IMR-90 (cell line): ENCODE data around the gene TTC16.

Source experiments
- BHLHE40 ChIP-seq: fragments of 150-350 bp; IDR thresholded peaks from 2 replicates; pipeline ENCODE4 v1.6.1; 2016; ENCODE audit warnings: mild to moderate bottlenecking, low read depth, low read length
- CEBPB ChIP-seq: IDR thresholded peaks from 2 replicates; pipeline ENCODE4 v1.6.1; 2012; ENCODE audit warnings: low read depth, low read length, improper control_type of control experiment
- CHD1 ChIP-seq: IDR thresholded peaks from 2 replicates; pipeline ENCODE4 v1.6.1; 2012; ENCODE audit warnings: low read depth, low read length, improper control_type of control experiment
- CTCF ChIP-seq: conservative IDR thresholded peaks from 2 replicates; pipeline ENCODE4 v1.5.1; 2012; ENCODE audit warnings: mild to moderate bottlenecking, low read depth, low read length, improper control_type of control experiment
- MAFK ChIP-seq: IDR thresholded peaks from 2 replicates; pipeline ENCODE4 v1.6.1; 2012; ENCODE audit warnings: low read depth, low read length, improper control_type of control experiment
- MXI1 ChIP-seq: IDR thresholded peaks from 2 replicates; pipeline ENCODE4 v1.6.1; 2012; ENCODE audit warnings: low read depth, mild to moderate bottlenecking, low read length, moderate library complexity, borderline replicate concordance
- POLR2A ChIP-seq: IDR thresholded peaks from 2 replicates; pipeline ENCODE4 v1.6.1; 2012; ENCODE audit warnings: mild to moderate bottlenecking, low read depth, low read length
- RAD21 ChIP-seq: IDR thresholded peaks from 2 replicates; pipeline ENCODE4 v1.6.1; 2012; ENCODE audit warnings: low read length, improper control_type of control experiment
- RFX5 ChIP-seq: IDR thresholded peaks from 2 replicates; pipeline ENCODE4 v1.8.0; 2012; ENCODE audit warnings: low read depth, mild to moderate bottlenecking, low read length, moderate library complexity

DNA sequence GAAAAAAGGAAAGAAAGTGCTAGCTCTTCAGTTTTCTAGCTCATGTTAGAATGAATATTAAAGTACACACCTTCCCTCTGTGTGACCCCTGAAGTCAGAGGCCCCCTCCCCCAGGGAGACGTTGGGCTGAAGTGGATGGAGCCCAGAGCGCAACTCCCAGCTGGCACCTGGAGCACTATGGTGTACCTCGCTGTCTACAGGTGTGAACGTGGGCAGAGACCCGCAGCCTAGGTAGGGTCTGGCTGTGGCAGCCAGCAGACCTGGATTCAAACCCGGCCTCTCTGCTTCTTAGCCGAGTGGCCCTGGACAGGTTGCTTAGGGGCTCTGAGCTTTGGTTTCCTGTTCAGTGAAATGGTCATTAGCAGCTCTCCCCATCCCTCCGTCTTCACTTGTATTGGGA lies 12.9 kb downstream of the TTC16 start:
- no peak for TF ChIP-seq CHD1
- no peak for TF ChIP-seq CTCF
- no peak for TF ChIP-seq CEBPB
- no peak for TF ChIP-seq RAD21
- no peak for TF ChIP-seq POLR2A
- TF ChIP-seq RFX5: no peak
- TF ChIP-seq MXI1: no peak
- no peak for TF ChIP-seq BHLHE40
- no peak for TF ChIP-seq MAFK
